DOHH2 (cell line): ENCODE results near the gene CCDC170.

Experiments
- H3F3A ChIP-seq: fragments of 200-600 bp; sonication (generic), shearing (Covaris generic); 2 replicates; pipeline ENCODE4 v1.6.0; 2016; ENCODE audit warnings: antibody characterized with exemption, mild to moderate bottlenecking; ENCODE audit not compliant: control insufficient read depth, insufficient read depth
- H3K27ac ChIP-seq: fragments of 200-600 bp; sonication (generic); 2 replicates; pipeline ENCODE4 v1.5.1; 2014; ENCODE audit warnings: low read depth, mild to moderate bottlenecking, low read length, moderate library complexity
- H3K27me3 ChIP-seq: fragments of 200-600 bp; sonication (generic); 2 replicates; pipeline ENCODE4 v1.6.1; 2014; ENCODE audit warnings: mild to moderate bottlenecking, low read length, mixed read lengths; ENCODE audit not compliant: control insufficient read depth
- H3K36me3 ChIP-seq: fragments of 200-600 bp; sonication (generic); 2 replicates; pipeline ENCODE4 v1.6.1; 2014; ENCODE audit warnings: mild to moderate bottlenecking, low read length, moderate library complexity, mixed read lengths; ENCODE audit not compliant: control insufficient read depth
- H3K4me1 ChIP-seq: fragments of 200-600 bp; sonication (generic); 2 replicates; pipeline ENCODE4 v1.6.1; 2014; ENCODE audit warnings: mild to moderate bottlenecking, low read length, mixed read lengths; ENCODE audit not compliant: control insufficient read depth
- H3K4me2 ChIP-seq: fragments of 200-600 bp; sonication (generic); 2 replicates; pipeline ENCODE4 v1.6.0; 2014; ENCODE audit warnings: mild to moderate bottlenecking, low read length, moderate library complexity
- H3K4me3 ChIP-seq: fragments of 200-600 bp; sonication (generic); 2 replicates; pipeline ENCODE4 v1.5.1; 2014; ENCODE audit warnings: mild to moderate bottlenecking, low read length, mixed read lengths
- H3K79me2 ChIP-seq: fragments of 200-600 bp; sonication (generic); 2 replicates; pipeline ENCODE4 v1.6.1; 2014; ENCODE audit warnings: mild to moderate bottlenecking, low read length, mixed read lengths; ENCODE audit not compliant: control insufficient read depth
- H3K9me2 ChIP-seq: fragments of 200-600 bp; sonication (generic); replicated peaks from 2 replicates; pipeline ENCODE4 v1.6.1; 2014; ENCODE audit warnings: mild to moderate bottlenecking, low read length, mixed read lengths; ENCODE audit not compliant: control insufficient read depth
- H3K9me3 ChIP-seq: fragments of 200-600 bp; sonication (generic); 2 replicates; pipeline ENCODE4 v1.6.1; 2014; ENCODE audit warnings: antibody characterized with exemption, low read length, mixed read lengths; ENCODE audit not compliant: control insufficient read depth, insufficient read depth
- H4K20me1 ChIP-seq: fragments of 200-600 bp; sonication (generic); 2 replicates; pipeline ENCODE4 v1.6.0; 2014; ENCODE audit warnings: low read depth, mild to moderate bottlenecking, antibody characterized with exemption, low read length, moderate library complexity; ENCODE audit not compliant: control insufficient read depth, insufficient read depth
- EZH2phosphoT487 ChIP-seq: fragments of 200-600 bp; sonication (generic); IDR thresholded peaks from 2 replicates; pipeline ENCODE4 v1.6.1; 2017; ENCODE audit warnings: borderline replicate concordance, mild to moderate bottlenecking, antibody characterized with exemption, low read length, moderate library complexity, mixed read lengths
- TF ChIP-seq, protein P1 (sequence below): fragments of 200-600 bp; sonication (generic); IDR thresholded peaks from one replicate; pipeline ENCODE4 v1.5.1; 2014; ENCODE audit warnings: antibody characterized with exemption, mild to moderate bottlenecking, low read depth, low read length; ENCODE audit not compliant: poor library complexity, severe bottlenecking

The CCDC170 gene

DNA sequence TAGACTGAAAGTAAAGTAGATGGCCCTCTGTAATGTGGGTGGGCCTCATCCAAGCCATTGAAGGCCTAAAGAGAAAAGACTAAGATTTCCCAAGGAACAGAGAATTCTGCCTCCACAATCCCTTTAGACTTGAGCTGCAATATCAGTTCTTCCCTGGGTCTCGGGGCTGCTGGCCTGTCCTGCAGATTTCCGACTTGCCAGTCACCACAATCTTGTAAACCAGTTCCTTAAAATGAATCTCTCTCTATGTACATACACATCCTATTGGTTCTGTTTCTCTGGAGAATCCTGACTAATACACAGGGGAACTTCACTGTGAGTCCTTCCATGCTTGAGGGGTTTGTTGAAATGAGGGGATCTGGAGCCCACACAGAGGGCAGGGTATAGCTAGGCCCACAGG lies 12.9 kb downstream of the CCDC170 start:
- no peak overlapping the region for H3K27ac ChIP-seq
- H3K4me3 ChIP-seq = no peak overlapping the region
- no peaks in the 10 kb centered on the region for H3F3A ChIP-seq
- no peak overlapping the region for H3K4me2 ChIP-seq
- no peaks in the 10 kb centered on the region for H3K4me1 ChIP-seq
- H3K27me3 ChIP-seq = no peaks in the 10 kb centered on the region
- H3K9me2 ChIP-seq = no peaks in the 10 kb centered on the region
- no peaks in the 10 kb centered on the region for H3K9me3 ChIP-seq
- H3K36me3 ChIP-seq = no peaks in the 10 kb centered on the region
- TF ChIP-seq EZH2phosphoT487 = no peak
- TF ChIP-seq, protein P1, sequence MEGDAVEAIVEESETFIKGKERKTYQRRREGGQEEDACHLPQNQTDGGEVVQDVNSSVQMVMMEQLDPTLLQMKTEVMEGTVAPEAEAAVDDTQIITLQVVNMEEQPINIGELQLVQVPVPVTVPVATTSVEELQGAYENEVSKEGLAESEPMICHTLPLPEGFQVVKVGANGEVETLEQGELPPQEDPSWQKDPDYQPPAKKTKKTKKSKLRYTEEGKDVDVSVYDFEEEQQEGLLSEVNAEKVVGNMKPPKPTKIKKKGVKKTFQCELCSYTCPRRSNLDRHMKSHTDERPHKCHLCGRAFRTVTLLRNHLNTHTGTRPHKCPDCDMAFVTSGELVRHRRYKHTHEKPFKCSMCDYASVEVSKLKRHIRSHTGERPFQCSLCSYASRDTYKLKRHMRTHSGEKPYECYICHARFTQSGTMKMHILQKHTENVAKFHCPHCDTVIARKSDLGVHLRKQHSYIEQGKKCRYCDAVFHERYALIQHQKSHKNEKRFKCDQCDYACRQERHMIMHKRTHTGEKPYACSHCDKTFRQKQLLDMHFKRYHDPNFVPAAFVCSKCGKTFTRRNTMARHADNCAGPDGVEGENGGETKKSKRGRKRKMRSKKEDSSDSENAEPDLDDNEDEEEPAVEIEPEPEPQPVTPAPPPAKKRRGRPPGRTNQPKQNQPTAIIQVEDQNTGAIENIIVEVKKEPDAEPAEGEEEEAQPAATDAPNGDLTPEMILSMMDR = no peak
- no peaks in the 10 kb centered on the region for H3K79me2 ChIP-seq
- no peaks in the 10 kb centered on the region for H4K20me1 ChIP-seq

DNA sequence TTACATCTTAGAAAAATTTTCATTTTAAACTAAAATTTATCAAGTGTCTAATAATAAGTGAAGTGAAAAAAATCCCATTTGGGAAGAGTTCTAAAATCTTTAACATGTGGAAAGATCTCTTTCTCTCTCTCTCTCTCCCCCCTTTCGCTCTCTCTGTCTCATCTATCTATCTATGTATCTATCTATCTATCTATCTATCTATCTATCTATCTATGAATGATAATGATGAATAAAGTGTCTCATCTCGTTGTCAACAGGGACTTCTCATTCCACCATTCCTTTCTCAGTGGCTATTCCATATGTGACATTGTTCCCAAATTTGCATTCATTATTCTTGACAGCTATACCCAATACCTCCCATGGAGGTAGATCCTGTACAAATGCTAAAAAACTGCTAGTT lies 15.2 kb downstream of the CCDC170 start:
- Histone ChIP-seq H3K27ac (no peak overlapping the region), H3K27me3 (no peaks in the 10 kb centered on the region), H4K20me1 (no peaks in the 10 kb centered on the region), H3K9me2 (no peaks in the 10 kb centered on the region), H3K79me2 (no peaks in the 10 kb centered on the region), H3K4me1 (no peaks in the 10 kb centered on the region), H3F3A (no peaks in the 10 kb centered on the region), H3K4me2 (no peak overlapping the region), H3K9me3 (no peaks in the 10 kb centered on the region), H3K36me3 (no peaks in the 10 kb centered on the region), H3K4me3 (no peak overlapping the region)
- TF ChIP-seq EZH2phosphoT487 = no peak
- TF ChIP-seq, protein P1 = no peak

DNA sequence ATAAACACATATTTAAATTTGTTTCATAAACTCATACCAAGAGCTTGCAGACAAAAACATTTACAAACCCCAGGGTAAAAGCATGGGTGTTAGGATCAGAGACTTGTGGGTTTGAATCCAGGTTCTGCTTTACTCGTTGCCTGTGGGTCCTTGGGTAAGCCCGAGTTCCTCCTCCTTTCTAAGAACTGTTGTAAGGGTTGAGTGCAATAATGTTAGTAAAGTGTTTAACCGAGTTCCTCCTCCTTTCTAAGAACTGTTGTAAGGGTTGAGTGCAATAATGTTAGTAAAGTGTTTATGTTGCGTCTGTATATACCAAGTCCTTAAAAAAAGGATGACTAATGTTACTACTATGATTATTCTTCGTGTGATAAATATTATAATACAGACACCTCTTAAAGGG lies 18.7 kb downstream of the CCDC170 start:
- no peaks in the 10 kb centered on the region for H3K4me1 ChIP-seq
- no peaks in the 10 kb centered on the region for H3K27me3 ChIP-seq
- H3K27ac ChIP-seq = no peak overlapping the region
- H4K20me1 ChIP-seq = no peaks in the 10 kb centered on the region
- H3K4me2 ChIP-seq = no peak overlapping the region
- no peaks in the 10 kb centered on the region for H3K36me3 ChIP-seq
- no peaks in the 10 kb centered on the region for H3K79me2 ChIP-seq
- no peak overlapping the region for H3K4me3 ChIP-seq
- TF ChIP-seq, protein P1 = no peak
- no peak for TF ChIP-seq EZH2phosphoT487
- no peaks in the 10 kb centered on the region for H3F3A ChIP-seq
- no peaks in the 10 kb centered on the region for H3K9me2 ChIP-seq
- no peaks in the 10 kb centered on the region for H3K9me3 ChIP-seq
